ENCODE measurements around the gene CRK.

DNA sequence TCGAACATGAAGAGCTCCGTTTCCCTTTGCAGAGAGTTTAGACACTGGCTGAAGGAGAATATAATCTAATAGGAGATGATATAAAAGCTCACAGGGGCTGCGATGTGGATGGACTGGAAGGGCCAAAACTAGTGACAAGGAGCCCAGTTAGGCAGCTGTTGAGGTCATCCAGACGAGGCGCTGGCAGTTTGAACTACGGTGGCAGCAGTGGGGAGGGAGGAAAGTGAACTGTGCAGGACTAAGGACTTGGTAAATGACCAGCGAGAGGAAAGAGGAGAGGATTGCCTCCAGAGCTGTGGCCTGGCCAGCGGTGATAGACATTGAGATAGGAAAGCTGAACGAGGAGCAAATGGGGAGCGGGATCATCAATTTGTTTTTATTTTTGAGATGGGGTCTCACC lies 41.4 kb downstream of the CRK start:
- TF ChIP-seq, protein P1, sequence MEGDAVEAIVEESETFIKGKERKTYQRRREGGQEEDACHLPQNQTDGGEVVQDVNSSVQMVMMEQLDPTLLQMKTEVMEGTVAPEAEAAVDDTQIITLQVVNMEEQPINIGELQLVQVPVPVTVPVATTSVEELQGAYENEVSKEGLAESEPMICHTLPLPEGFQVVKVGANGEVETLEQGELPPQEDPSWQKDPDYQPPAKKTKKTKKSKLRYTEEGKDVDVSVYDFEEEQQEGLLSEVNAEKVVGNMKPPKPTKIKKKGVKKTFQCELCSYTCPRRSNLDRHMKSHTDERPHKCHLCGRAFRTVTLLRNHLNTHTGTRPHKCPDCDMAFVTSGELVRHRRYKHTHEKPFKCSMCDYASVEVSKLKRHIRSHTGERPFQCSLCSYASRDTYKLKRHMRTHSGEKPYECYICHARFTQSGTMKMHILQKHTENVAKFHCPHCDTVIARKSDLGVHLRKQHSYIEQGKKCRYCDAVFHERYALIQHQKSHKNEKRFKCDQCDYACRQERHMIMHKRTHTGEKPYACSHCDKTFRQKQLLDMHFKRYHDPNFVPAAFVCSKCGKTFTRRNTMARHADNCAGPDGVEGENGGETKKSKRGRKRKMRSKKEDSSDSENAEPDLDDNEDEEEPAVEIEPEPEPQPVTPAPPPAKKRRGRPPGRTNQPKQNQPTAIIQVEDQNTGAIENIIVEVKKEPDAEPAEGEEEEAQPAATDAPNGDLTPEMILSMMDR (IDR thresholded peaks at IDR 0.05) = no peak
- TF ChIP-seq POLR2AphosphoS5 (IDR thresholded peaks at IDR 0.05) (no peak), POLR2A (IDR thresholded peaks at IDR 0.05) (no peak), EP300 (IDR thresholded peaks at IDR 0.05) (no peak)

Data from gastroesophageal sphincter (tissue), 3 donors.